AG04450 (cell line): ENCODE results near the gene CNOT3. TPM values are rescaled to one million over a fixed set of nuclear protein-coding genes. Genes with fewer than 3 reads are reported as not detected.

ENCODE experiments used
- CTCF ChIA-PET: fragments of 300-600, 350-600 bp; formaldehyde crosslinking; extraction: SDS; loops from one replicate; lab custom pipeline; 2022; ENCODE audit warnings: antibody characterized with exemption, inconsistent platforms; lab: Charles Lee
- POLR2A ChIA-PET: fragments of 350-600 bp; formaldehyde crosslinking; extraction: SDS; loops from one replicate; lab custom pipeline; 2021; ENCODE audit warnings: antibody characterized with exemption, inconsistent platforms; lab: Yijun Ruan, JAX
- DNase-seq: peaks from one replicate; pipeline ENCODE4 v3.0.0-alpha.2; 2011; ENCODE audit warnings: low read depth, low spot score
- H3K27ac ChIP-seq: one replicate; pipeline ENCODE4 v1.5.1; 2012; ENCODE audit warnings: low read depth, low read length, control low read depth
- H3K27me3 ChIP-seq: one replicate; pipeline ENCODE4 v1.6.0; 2012; ENCODE audit warnings: low read length; ENCODE audit not compliant: control insufficient read depth, insufficient read depth
- H3K4me3 ChIP-seq: 2 replicates; pipeline ENCODE4 v1.5.1; 2011; ENCODE audit warnings: mild to moderate bottlenecking, low read depth, low read length, control low read depth
- H3K9me3 ChIP-seq: 2 replicates; pipeline ENCODE4 v1.5.1; 2012; ENCODE audit warnings: low read length; ENCODE audit not compliant: control insufficient read depth, insufficient read depth
- CTCF ChIP-seq: IDR thresholded peaks from 2 replicates; pipeline ENCODE4 v1.5.1; 2011; ENCODE audit warnings: low read depth, low read length, control low read depth, inconsistent platforms
- polyA plus RNA-seq: library from polyadenylated mRNA; depleted of rRNA; stranded (reverse); fragments of >200 nt; gene quantifications from 2 replicates; pipeline ENCODE4 v1.2.3, GENCODE V29; 2011; rRNA removed

Gene CNOT3
- polyA plus RNA-seq, 1 experiment = 9.9 TPM

GRCh38 chr19:54203151-54203611, 65.6 kb downstream of the CNOT3 start:
- ChIA-PET CTCF (interaction anchor here (1.5 kb wide), 1 partner anchor 14 kb away, joined by 3 read pairs; the partner anchor contains the start of gene MBOAT7), POLR2A (interaction anchor here (4.1 kb wide), 1 partner anchor 12 kb away, joined by 50 read pairs; the partner anchor contains the start of gene TSEN34)
- Histone ChIP-seq H3K27me3 (no peaks in the 10 kb centered on the region), H3K27ac (no peak overlapping the region), H3K9me3 (no peaks in the 10 kb centered on the region), H3K4me3 (peak overlapping the region; percentile 94)
- DNase-seq = no peak
- TF ChIP-seq CTCF = no peak

- POLR2A ChIA-PET = interaction anchor here (1.2 to 4.9 kb wide), 3 partner anchors 14 to 68 kb away, joined by 3 to 24 read pairs (median 4); partner anchors contain the start of genes MBOAT7 and TSEN34
These were observed 67.4 kb downstream of the CNOT3 start for GRCh38 chr19:54204767-54205468.

More at GRCh38 chr19:54204767-54205468, 67.4 kb downstream of the CNOT3 start:
- Histone ChIP-seq H3K4me3 (no peak overlapping the region), H3K9me3 (no peaks in the 10 kb centered on the region; the same call in 1 of the 2 replicates), H3K27me3 (no peaks in the 10 kb centered on the region), H3K27ac (no peak overlapping the region)
- DNase-seq = no peak
- CTCF ChIA-PET = interaction anchor here (1.2 kb wide), 1 partner anchor 36 kb away, joined by 4 read pairs; no protein-coding TSS in a partner anchor
- TF ChIP-seq CTCF = no peak

Other genes starting within 250 kb of the CNOT3 start
- gene CACNG7, start 228.5 kb upstream of the CNOT3 start, polyA plus RNA-seq = 8.6 and 9.3 TPM in 2 replicates
- gene CACNG8, start 174.8 kb upstream of the CNOT3 start, polyA plus RNA-seq = 0.33 and 0.52 TPM in 2 replicates
- gene CACNG6, start 146.1 kb upstream of the CNOT3 start, polyA plus RNA-seq = 0.17 and 0.19 TPM in 2 replicates
- gene VSTM1, start 73.9 kb upstream of the CNOT3 start, polyA plus RNA-seq = not detected in 2 replicates
- not detected in 2 replicates for gene TARM1, start 56.4 kb upstream of the CNOT3 start, polyA plus RNA-seq
- gene OSCAR, start 37.0 kb upstream of the CNOT3 start, polyA plus RNA-seq = 0.22 and 0.29 TPM in 2 replicates
- gene NDUFA3, start 34.9 kb upstream of the CNOT3 start, polyA plus RNA-seq = 35.4 and 54.0 TPM in 2 replicates
- 12.3 and 15.8 TPM in 2 replicates for gene TFPT, start 22.1 kb upstream of the CNOT3 start, polyA plus RNA-seq
- gene PRPF31, start 22.0 kb upstream of the CNOT3 start, polyA plus RNA-seq = 28.7 and 35.3 TPM in 2 replicates
- 3.0 and 3.3 TPM in 2 replicates for gene LENG1, start 22.0 kb downstream of the CNOT3 start, polyA plus RNA-seq
- 1.3 and 1.5 TPM in 2 replicates for gene TMC4, start 35.4 kb downstream of the CNOT3 start, polyA plus RNA-seq
- 45.1 and 63.2 TPM in 2 replicates for gene MBOAT7, start 51.8 kb downstream of the CNOT3 start, polyA plus RNA-seq
- gene TSEN34, start 53.5 kb downstream of the CNOT3 start, polyA plus RNA-seq = 32.4 and 36.4 TPM in 2 replicates
- gene RPS9, start 63.1 kb downstream of the CNOT3 start, polyA plus RNA-seq = 1,566 and 2,378 TPM in 2 replicates
- gene LILRB3, start 85.2 kb downstream of the CNOT3 start, polyA plus RNA-seq = not detected in 2 replicates
- not detected in 2 replicates for gene LILRA6, start 105.0 kb downstream of the CNOT3 start, polyA plus RNA-seq
- gene LILRB5, start 119.5 kb downstream of the CNOT3 start, polyA plus RNA-seq = not detected in 2 replicates
- not detected in 2 replicates for gene LILRB2, start 143.3 kb downstream of the CNOT3 start, polyA plus RNA-seq
- not detected in 2 replicates for gene LILRA5, start 175.4 kb downstream of the CNOT3 start, polyA plus RNA-seq
- gene LILRA4, start 201.4 kb downstream of the CNOT3 start, polyA plus RNA-seq = not detected in 2 replicates
- not detected in 2 replicates for gene LAIR1, start 227.2 kb downstream of the CNOT3 start, polyA plus RNA-seq